Activated naive CD8-positive, alpha-beta T cell treated with anti-CD3 and anti-CD28 coated beads, Interleukin-2, amount 10 ng/mL, durations not matched to agents 7 days and 5 days (primary cell): ENCODE measurements around the gene TMPRSS4. TPM values are rescaled to one million over a fixed set of nuclear protein-coding genes. Genes with fewer than 3 reads are reported as not detected.
"Not testable (repeated sequence)": the region's sequence is repeated elsewhere in the genome, so short reads cannot be mapped to it uniquely, and the experiment has no call there.

Experiments
- ATAC-seq: fragments of 150-1000 bp; cut with Tn5 transposase; one replicate; pipeline ENCODE4 v1.10.0; 2021; ENCODE audit warnings: low read depth, moderate library complexity
- POLR2A ChIA-PET: fragments of 350-600 bp; sonication (Branson Sonifier 250); formaldehyde crosslinking; loops from one replicate; lab custom pipeline; 2021; ENCODE audit warnings: antibody characterized with exemption; lab: Charles Lee
- DNase-seq: peaks from one replicate; pipeline ENCODE4 v3.0.0; 2021
- H3K27ac Mint-ChIP-seq: one replicate; pipeline ENCODE4 v1.8.0; 2022; ENCODE audit warnings: mild to moderate bottlenecking, mixed read lengths
- H3K27me3 Mint-ChIP-seq: one replicate; pipeline ENCODE4 v1.8.0; 2022; ENCODE audit warnings: mild to moderate bottlenecking, moderate library complexity, mixed read lengths
- H3K36me3 Mint-ChIP-seq: one replicate; pipeline ENCODE4 v1.8.0; 2021; ENCODE audit warnings: mild to moderate bottlenecking, mixed read lengths
- H3K4me1 Mint-ChIP-seq: one replicate; pipeline ENCODE4 v1.8.0; 2021; ENCODE audit warnings: mixed read lengths
- H3K4me3 Mint-ChIP-seq: one replicate; pipeline ENCODE4 v1.8.0; 2022; ENCODE audit warnings: mild to moderate bottlenecking, moderate library complexity, mixed read lengths
- H3K9me3 Mint-ChIP-seq: one replicate; pipeline ENCODE4 v1.8.0; 2021; ENCODE audit warnings: mixed read lengths
- total RNA-seq, 2 experiments: library from RNA; stranded (reverse); gene quantifications; one replicate each; pipeline ENCODE4 v1.2.3, GENCODE V29; 2021

TMPRSS4 gene
- total RNA-seq, 2 experiments from 2014 or later = 0.30 to 0.40 TPM

DNA sequence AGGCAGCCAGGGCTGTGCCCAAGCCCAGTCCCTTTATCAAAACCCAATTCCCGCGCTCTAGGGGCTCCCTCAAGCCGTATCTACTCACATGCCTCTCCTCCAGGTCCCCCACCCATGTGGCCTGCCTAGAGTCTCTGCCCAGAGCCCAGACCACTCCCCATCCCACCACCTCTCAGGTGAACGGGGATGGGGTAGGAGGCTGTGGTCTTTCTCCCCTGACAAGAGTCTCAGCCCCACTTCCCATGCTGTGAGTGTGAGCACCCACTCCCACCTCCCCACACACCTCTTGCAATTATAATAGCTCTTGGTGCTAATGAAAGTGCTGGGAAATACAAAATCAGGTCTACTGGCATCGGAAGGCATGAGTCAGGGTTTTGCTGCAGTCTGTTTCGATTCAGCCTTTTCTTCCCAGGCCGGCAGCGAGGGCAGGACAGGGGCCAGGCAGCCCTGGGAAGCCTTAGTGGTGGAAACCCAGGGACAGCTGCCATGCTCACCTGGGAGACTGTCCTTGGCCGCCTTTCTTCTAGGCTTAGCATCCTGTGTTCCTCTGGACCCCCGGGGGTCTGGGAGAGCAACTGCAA lies 16.7 kb upstream of the TMPRSS4 start:
- no peak for ATAC-seq
- Mint-ChIP-seq H3K27me3 (peaks cover 7% of the 10 kb centered on the region), H3K4me3 (no peak overlapping the region), H3K27ac (no peak overlapping the region), H3K9me3 (peaks cover 2% of the 10 kb centered on the region), H3K4me1 (peaks cover 22% of the 10 kb centered on the region), H3K36me3 (no peaks in the 10 kb centered on the region)
- POLR2A ChIA-PET = no interaction called here
- DNase-seq = no peak

DNA sequence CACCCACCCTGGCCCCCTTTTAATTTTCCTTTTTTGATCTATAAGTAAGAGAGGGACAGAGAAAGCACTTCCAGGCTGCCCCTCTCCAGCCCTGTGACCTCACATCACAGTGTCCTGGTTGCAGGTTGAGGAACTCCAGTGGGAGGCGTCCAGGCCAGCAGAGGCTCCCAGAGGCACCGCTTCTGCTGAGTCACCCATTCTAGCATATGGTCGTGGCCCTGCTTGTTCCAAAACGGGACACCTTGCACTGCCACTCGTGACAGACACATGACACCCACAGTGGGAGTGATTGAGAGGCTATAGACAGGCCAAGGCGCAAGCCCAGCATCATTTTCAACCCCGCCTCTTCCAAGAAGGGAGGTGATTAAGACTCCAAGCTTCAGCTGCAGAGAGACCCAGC lies 16.0 kb upstream of the TMPRSS4 start:
- POLR2A ChIA-PET = no interaction called here
- peaks cover 24% of the 10 kb centered on the region for H3K4me1 Mint-ChIP-seq
- no peaks in the 10 kb centered on the region for H3K36me3 Mint-ChIP-seq
- no peak overlapping the region for H3K27ac Mint-ChIP-seq
- H3K27me3 Mint-ChIP-seq = peaks cover 7% of the 10 kb centered on the region
- H3K4me3 Mint-ChIP-seq = no peak overlapping the region
- ATAC-seq (no peak), DNase-seq (no peak)
- peaks cover 2% of the 10 kb centered on the region for H3K9me3 Mint-ChIP-seq

DNA sequence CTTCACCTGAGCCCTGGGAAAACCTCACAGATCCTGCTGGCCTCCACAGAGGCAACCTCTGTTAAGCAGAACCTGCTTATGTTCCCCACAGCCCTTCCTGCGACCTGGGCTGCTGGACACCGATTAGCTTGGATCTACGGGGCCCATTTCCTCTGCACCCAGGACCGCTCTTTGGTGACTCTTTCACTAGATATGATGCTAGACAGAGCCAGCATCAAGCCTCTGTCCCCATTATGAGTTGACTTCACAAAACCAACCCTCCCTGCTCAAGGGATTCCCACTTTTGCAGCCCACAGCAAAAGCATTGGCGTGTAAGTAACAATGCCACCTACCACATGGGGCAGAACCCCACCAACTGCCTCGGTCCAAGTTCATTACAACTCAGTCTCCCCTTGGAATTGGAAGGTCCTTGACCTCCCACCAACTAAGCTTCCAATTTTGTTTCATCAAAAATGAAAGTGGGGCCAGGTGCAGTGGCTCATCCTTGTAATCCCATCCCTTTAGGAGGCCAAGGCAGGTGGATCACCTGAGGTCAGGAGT lies 15.2 kb upstream of the TMPRSS4 start:
- ATAC-seq (no peak), DNase-seq (no peak)
- H3K36me3 Mint-ChIP-seq = no peaks in the 10 kb centered on the region
- POLR2A ChIA-PET = no interaction called here
- peaks cover 7% of the 10 kb centered on the region for H3K27me3 Mint-ChIP-seq
- H3K4me3 Mint-ChIP-seq = no peak overlapping the region
- peaks cover 2% of the 10 kb centered on the region for H3K9me3 Mint-ChIP-seq
- H3K4me1 Mint-ChIP-seq = peaks cover 23% of the 10 kb centered on the region
- no peak overlapping the region for H3K27ac Mint-ChIP-seq

DNA sequence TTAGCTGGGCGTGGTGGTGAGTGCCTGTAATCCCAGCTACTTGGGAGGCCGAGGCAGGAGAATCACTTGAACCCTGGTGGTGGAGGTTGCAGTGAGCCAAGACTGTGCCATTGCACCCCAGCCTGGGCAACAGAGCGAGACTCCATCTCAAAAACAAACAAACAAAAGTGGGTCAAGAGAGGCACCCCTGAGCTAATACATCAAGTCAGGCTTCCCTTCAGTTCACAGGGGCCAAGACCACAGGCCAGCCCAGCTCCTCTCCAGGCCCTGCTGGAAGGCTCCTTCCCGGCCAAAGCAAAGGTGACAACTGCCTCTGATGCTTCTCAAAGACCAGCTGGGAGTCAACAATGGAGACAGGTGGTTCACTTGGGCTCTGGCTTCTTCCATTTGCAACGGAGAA lies 14.7 kb upstream of the TMPRSS4 start:
- H3K27me3 Mint-ChIP-seq, H3K36me3 Mint-ChIP-seq, DNase-seq, ATAC-seq, H3K9me3 Mint-ChIP-seq, H3K4me3 Mint-ChIP-seq, H3K27ac Mint-ChIP-seq, POLR2A ChIA-PET: not testable (repeated sequence)
- peaks cover 17% of the 10 kb centered on the region for H3K4me1 Mint-ChIP-seq

GRCh38 chr11:118062631-118063030 lies 14.2 kb upstream of the TMPRSS4 start:
- ATAC-seq, POLR2A ChIA-PET, H3K27me3 Mint-ChIP-seq, H3K36me3 Mint-ChIP-seq, H3K9me3 Mint-ChIP-seq, H3K4me3 Mint-ChIP-seq, H3K27ac Mint-ChIP-seq, DNase-seq: not testable (repeated sequence)
- peaks cover 15% of the 10 kb centered on the region for H3K4me1 Mint-ChIP-seq

DNA sequence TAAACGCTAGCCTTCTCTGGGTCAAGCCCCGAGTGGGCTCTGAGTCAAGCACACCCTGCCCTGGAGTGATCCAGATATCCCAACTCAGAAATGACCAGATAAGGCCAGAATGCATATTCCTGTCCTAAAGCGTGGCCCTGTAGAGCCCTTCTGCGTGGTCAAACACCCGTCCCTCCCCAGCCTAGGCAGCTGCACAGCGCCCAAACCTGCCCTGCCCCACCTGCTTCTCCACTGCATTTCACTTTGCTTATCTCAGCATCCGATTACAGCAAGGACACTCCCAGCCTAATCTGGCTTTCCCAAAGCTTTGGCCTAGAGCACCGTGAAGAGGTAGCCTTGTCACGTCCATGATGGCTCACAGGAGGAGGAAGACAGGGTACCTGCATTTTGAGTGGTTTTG lies 11.9 kb upstream of the TMPRSS4 start:
- no peaks in the 10 kb centered on the region for H3K36me3 Mint-ChIP-seq

GRCh38 chr11:118065384-118065783 lies 11.5 kb upstream of the TMPRSS4 start:
- H3K4me1 Mint-ChIP-seq = peaks cover 7% of the 10 kb centered on the region
- H3K27me3 Mint-ChIP-seq = no peaks in the 10 kb centered on the region
- peaks cover 2% of the 10 kb centered on the region for H3K9me3 Mint-ChIP-seq
- DNase-seq (no peak), ATAC-seq (no peak)
- no peak overlapping the region for H3K27ac Mint-ChIP-seq
- H3K36me3 Mint-ChIP-seq = no peaks in the 10 kb centered on the region
- H3K4me3 Mint-ChIP-seq = no peak overlapping the region
- POLR2A ChIA-PET = no interaction called here

More for the DNA sequence above, 11.9 kb upstream of the TMPRSS4 start:
- ATAC-seq = no peak
- H3K4me1 Mint-ChIP-seq = peaks cover 7% of the 10 kb centered on the region
- H3K27ac Mint-ChIP-seq = no peak overlapping the region
- H3K27me3 Mint-ChIP-seq = no peaks in the 10 kb centered on the region
- peaks cover 2% of the 10 kb centered on the region for H3K9me3 Mint-ChIP-seq
- no peak for DNase-seq
- POLR2A ChIA-PET = no interaction called here
- H3K4me3 Mint-ChIP-seq = no peak overlapping the region

DNA sequence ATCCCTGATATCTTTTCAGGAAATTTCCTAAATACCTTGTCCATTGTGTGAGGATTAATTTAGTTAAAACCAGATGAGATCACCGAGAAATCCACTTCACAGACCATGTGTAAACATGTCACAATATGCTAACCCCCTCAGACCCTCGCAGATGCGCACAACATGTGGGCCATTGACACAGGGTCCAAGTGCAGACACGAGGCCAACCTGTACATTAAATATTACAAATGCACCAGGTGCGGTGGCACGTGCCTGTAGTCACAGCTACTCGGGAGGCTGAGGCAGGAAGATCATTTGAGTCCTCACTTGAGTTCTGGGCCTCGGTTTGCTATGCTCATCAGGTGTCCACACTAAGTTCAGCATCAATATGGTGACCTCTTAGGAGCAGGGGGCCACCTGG lies 9.9 kb upstream of the TMPRSS4 start:
- POLR2A ChIA-PET = no interaction called here

GRCh38 chr11:118068206-118068944 lies 8.5 kb upstream of the TMPRSS4 start:
- Mint-ChIP-seq H3K36me3 (no peaks in the 10 kb centered on the region), H3K4me3 (no peak overlapping the region), H3K27me3 (peaks cover 7% of the 10 kb centered on the region), H3K27ac (no peak overlapping the region), H3K4me1 (peaks cover 10% of the 10 kb centered on the region), H3K9me3 (no peaks in the 10 kb centered on the region)
- POLR2A ChIA-PET = no interaction called here
- no peak for DNase-seq
- ATAC-seq = no peak

More for the DNA sequence above, 9.9 kb upstream of the TMPRSS4 start:
- no peak overlapping the region for H3K27ac Mint-ChIP-seq
- peaks cover 2% of the 10 kb centered on the region for H3K27me3 Mint-ChIP-seq
- DNase-seq = no peak
- H3K9me3 Mint-ChIP-seq = peaks cover 2% of the 10 kb centered on the region
- H3K36me3 Mint-ChIP-seq = no peaks in the 10 kb centered on the region
- ATAC-seq = no peak
- no peak overlapping the region for H3K4me3 Mint-ChIP-seq
- H3K4me1 Mint-ChIP-seq = peaks cover 10% of the 10 kb centered on the region

DNA sequence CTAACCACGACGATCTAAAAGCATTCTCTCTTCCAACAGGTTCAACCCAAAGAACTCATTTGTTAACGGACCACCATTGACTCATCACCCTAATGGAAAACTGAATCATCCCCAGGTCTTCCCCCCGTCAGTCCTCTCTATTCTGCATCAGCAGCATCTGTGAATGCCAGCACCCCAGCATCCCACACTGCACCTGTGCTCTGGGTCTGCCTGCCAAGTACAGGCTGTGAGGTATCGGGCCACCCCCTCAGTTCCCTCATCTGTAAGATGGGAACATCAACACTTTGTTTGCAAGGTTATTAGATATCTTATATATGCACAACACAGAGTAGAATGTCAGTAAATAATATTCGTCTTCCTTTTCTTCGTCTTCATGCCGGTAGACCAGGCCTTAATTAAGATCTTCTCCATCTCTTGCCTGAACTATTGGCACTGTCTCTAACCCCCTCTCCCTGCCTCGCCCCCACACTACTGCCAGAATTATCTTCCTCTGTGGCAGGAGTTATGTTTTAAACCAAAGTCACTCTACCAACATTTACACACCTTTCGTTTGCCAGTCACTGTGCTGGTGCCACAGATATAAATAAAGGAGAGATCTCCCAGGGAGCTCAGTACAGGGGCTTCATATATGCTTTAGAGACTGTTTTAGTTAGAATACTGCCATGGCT lies 7.8 kb upstream of the TMPRSS4 start:
- Mint-ChIP-seq H3K4me1 (peaks cover 10% of the 10 kb centered on the region), H3K36me3 (no peaks in the 10 kb centered on the region)
- ATAC-seq = no peak

DNA sequence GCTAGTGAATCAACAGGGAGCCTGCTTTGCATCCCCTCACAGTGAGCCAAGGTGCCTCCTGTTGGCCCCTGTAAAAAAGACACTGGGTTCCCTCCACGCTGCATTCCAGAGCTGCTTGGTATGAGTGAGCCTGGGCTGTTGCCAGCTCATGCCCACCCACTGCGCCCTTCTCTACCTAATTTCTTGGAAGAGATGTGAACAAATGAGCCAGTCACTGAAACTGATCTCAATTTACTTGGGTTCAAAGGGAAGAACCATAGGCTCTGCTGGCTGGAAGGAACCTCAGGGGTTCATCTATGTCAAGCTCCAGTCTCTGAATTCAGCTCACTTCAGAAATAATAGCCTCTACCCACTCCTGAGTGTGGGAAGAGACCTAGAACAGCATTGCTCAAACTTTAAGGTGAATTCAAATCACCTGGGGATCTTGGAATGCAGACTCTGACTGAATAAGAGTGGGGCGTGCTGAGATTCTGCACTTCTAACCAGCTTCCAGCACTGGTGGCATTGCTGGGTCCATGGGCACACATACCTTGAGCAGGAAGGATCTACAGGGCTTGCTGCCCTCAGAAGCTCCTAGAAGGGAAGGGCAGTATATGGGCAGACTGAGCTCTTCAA lies 5.4 kb upstream of the TMPRSS4 start:
- Mint-ChIP-seq H3K27me3 (peaks cover 13% of the 10 kb centered on the region), H3K36me3 (no peaks in the 10 kb centered on the region), H3K4me1 (peaks cover 5% of the 10 kb centered on the region), H3K4me3 (no peak overlapping the region), H3K9me3 (no peaks in the 10 kb centered on the region), H3K27ac (no peak overlapping the region)
- POLR2A ChIA-PET = no interaction called here
- DNase-seq (no peak), ATAC-seq (no peak)

More for the DNA sequence above, 7.8 kb upstream of the TMPRSS4 start:
- H3K27ac Mint-ChIP-seq = no peak overlapping the region
- H3K27me3 Mint-ChIP-seq = peaks cover 10% of the 10 kb centered on the region
- no peak overlapping the region for H3K4me3 Mint-ChIP-seq
- no peak for DNase-seq
- POLR2A ChIA-PET = no interaction called here
- H3K9me3 Mint-ChIP-seq = no peaks in the 10 kb centered on the region

DNA sequence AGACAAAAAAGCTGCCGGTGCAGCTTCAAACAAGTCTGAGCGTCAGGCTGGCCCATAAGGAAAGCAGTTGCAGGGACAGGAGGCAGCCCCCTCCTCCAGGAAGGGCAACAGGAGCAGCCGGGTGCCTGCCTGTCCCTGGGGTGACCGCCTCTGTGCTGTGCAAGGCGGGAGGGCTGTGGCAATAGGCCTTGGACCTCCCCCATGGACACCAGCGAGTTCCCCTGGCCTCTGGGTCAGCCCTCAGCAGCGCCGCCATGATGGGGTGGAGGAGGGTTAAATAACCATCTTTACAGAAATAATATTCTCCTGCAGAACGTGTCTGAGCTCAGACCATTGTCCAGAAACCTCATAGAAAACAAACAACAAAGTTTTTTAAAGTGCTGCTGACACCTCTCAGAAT lies 3.3 kb upstream of the TMPRSS4 start:
- Mint-ChIP-seq H3K4me3 (no peak overlapping the region), H3K27me3 (peaks cover 13% of the 10 kb centered on the region), H3K36me3 (no peaks in the 10 kb centered on the region), H3K9me3 (no peaks in the 10 kb centered on the region), H3K27ac (no peak overlapping the region), H3K4me1 (peaks cover 6% of the 10 kb centered on the region)
- no peak for DNase-seq
- ATAC-seq = no peak
- POLR2A ChIA-PET = no interaction called here

DNA sequence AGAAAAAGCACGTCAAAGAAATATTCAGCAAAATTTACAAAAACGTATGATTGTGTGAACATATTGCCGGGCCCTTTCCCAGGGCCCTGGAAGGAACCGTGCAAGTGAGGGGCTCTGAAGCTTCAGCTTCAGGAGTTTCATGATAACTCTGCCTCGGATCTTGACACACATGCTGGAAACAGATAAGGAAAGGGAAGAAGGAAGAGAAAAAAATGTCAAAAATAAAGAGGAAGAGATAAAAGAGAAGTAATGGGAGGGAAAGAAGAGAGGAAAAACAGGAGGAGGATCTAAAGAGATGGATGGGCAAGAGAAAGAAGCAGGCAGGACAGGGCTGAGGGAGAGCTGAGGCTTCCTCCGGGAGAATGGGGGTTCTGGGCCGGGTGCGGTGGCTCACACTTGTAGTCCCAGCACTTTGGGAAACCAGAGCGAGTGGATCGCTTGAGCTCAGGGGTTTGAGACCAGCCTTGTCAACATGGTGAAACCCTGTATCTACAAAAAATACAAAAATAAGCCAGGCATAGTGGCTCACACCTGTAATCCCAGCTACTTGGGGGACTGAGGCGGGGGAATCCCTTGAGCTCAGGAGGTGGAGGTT lies 2.7 kb upstream of the TMPRSS4 start:
- Mint-ChIP-seq H3K9me3 (no peaks in the 10 kb centered on the region), H3K4me1 (peaks cover 6% of the 10 kb centered on the region), H3K4me3 (no peak overlapping the region), H3K27ac (no peak overlapping the region), H3K27me3 (peaks cover 13% of the 10 kb centered on the region), H3K36me3 (no peaks in the 10 kb centered on the region)
- POLR2A ChIA-PET = no interaction called here
- ATAC-seq (no peak), DNase-seq (no peak)
